22Rv1 (cell line): ENCODE data around the gene MEF2D.
A peak's percentile ranks its signal among the peaks of the same experiment; 100 is the strongest.

Experiments
- H3K27ac ChIP-seq: fragments of 450-650 bp; 2 replicates; pipeline ENCODE4 v1.5.1; 2017
- ZFX ChIP-seq: fragments of 450-650 bp; IDR thresholded peaks from 2 replicates; pipeline ENCODE4 v1.6.1; 2017; ENCODE audit warnings: antibody characterized with exemption, borderline replicate concordance
- TF ChIP-seq, protein P1 (sequence below): fragments of 450-650 bp; IDR thresholded peaks from 2 replicates; pipeline ENCODE4 v1.5.1; 2017; ENCODE audit warnings: mild to moderate bottlenecking

The MEF2D gene

DNA sequence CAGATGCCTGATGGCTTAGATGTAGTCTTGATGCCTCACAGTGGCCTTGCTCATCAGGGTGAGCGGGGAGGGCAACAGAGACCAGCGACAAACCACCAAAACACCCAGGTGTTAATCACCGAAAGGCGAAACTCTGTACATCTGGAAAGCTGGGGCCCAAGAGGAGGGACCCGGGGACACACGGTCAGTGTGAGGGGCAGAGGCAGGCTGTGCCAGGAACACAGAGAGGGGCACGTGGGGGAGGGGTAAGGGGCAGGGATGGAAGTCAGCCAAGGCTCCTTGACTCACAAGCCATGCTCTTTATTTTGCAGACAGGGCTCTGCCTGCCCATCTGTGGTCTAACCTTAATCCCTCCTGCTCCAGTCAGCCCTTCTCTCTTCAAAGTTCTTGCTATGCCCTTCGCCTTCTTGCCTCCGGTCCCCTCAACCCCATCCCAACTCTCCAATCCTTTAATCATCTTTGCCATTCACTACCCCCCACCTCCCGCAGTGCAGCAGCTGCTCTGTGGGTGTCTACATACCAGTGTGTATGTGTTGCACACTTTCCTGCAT lies 4.3 kb downstream of the MEF2D start:
- no peak overlapping the region for H3K27ac ChIP-seq
- TF ChIP-seq ZFX: no peak
- TF ChIP-seq, protein P1, sequence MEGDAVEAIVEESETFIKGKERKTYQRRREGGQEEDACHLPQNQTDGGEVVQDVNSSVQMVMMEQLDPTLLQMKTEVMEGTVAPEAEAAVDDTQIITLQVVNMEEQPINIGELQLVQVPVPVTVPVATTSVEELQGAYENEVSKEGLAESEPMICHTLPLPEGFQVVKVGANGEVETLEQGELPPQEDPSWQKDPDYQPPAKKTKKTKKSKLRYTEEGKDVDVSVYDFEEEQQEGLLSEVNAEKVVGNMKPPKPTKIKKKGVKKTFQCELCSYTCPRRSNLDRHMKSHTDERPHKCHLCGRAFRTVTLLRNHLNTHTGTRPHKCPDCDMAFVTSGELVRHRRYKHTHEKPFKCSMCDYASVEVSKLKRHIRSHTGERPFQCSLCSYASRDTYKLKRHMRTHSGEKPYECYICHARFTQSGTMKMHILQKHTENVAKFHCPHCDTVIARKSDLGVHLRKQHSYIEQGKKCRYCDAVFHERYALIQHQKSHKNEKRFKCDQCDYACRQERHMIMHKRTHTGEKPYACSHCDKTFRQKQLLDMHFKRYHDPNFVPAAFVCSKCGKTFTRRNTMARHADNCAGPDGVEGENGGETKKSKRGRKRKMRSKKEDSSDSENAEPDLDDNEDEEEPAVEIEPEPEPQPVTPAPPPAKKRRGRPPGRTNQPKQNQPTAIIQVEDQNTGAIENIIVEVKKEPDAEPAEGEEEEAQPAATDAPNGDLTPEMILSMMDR: no peak

DNA sequence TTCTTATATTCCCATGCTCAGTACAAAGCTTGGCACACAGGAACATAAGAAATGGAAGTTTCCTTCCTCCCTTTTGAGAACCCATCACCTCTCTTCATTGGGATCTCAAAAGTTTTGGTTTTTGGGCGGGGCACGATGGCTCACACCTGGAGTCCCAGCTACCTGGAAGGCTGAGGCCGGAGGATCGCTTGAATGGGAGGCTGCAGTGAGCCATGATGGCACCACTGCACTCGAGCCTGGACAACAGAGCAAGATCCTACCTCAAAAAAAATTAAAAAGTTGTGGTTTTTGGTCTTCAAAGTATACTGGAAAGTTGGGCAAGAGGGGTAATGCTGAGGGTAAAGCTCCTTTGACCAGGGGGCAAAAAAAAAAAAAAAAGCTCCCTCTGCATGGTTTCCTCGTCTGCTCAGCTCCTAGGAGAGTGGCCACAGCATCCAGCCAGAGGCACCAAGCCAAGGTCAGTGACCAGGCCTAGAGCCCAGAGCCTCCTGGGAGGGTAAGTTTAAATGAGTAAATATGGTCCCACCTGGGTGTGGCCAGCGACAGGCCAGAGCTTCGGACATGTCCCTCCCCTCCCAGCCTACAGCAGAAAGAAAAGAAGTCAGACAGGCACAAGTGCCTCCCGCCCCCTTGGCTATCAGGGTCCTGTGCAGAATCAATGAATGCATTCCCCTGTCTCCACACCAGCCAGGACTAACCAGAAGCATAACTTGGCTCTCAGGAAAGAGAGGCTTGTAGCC lies 5.0 kb downstream of the MEF2D start:
- no peak overlapping the region for H3K27ac ChIP-seq
- TF ChIP-seq, protein P1: no peak
- TF ChIP-seq ZFX: no peak

DNA sequence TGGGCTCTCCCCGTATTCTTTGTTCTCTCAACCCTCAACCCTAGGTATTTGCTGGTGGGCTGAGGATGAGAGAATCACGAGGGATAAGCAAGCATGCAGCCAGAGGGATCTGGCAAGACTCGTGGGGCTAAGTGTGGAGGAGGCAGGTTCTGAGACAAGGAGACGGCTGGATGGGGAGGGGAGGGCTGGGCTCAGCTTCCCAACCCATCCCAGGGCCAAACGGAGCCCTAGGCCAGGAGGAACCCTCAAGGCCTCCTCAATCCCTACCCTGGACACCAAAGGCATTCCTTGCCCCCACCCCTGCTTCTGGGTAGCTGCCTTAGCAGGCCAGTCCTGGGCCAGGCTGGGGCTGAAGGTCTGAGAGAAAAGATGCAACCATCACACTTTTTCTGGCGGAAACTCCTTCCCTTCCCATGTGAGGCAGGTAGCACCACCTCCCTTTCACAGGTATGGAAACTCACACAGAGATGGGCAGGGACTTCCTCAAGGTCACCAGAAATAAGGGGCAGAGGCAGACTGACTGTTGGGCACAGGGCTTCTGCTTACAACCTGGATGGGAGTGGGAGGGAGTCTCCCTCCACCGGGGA lies 6.2 kb downstream of the MEF2D start:
- TF ChIP-seq, protein P1: no peak
- no peak overlapping the region for H3K27ac ChIP-seq

DNA sequence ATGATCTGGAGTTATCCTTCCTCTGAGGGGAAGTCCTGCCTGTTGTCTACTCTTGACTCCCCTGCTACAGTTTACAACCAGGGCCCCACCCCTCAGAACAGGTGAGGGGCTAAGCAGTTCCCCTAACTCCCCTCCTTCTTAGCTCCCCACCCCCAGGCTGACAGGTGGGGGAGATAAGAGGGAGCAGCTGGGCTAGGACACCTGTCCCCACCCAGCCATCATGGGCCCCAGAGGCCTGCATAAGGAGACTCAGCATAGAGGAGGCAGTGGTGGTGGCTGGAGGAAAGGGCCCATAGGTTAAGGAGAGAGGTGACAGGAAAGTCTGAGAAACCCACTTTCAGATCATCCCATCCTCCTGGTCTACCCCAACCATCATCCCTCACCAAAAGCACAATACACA lies 6.8 kb downstream of the MEF2D start:
- no peak overlapping the region for H3K27ac ChIP-seq
- no peak for TF ChIP-seq ZFX
- TF ChIP-seq, protein P1: no peak

DNA sequence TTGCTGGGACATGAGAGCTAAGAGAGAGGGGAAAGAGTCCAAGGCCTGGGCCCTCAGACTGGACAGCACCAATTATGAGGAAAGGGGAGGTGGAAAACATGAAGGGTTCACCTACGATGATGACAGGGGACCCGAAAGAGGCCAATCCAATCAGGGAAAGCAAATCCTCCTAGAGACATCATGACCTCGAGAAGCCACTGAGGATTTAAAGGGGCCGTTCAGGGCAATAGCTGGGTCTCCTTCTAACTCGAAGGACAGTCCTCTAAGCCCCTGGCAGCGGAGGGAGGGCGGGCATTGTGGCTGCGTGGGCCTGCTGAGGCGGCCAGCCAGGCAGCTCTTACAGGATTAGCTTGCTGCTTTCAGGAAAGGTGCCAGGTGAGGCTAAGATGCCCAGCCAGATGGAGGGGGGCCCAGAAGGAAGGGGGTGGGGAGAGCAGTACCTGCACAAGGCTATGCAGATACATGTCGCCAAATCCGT lies 7.4 kb downstream of the MEF2D start:
- H3K27ac ChIP-seq: no peak overlapping the region

DNA sequence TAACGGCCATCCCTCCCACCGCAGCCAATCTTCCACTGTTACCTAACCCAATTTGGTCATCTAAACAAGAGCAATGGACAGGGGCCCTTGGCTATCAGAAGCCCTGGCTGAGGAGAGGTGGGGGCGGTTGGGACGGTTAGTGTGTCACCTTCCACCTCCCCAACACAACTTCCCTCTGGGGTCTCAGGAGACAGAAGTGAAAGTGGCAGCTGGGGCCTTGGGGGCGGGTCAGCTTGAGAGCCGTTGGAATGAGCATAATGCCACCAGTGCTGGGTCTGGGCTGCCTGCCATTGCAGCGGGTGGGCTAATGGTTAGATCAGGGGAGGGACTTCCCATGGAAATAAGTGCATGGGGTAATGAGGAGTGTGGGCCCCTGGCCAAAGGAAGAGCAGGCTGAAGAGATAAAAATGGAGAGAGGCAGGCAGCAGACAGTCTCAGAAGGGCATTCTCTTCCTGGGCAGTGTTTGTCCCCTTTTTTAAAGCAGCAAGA lies 7.9 kb downstream of the MEF2D start:
- no peak for TF ChIP-seq ZFX
- TF ChIP-seq, protein P1: no peak
- H3K27ac ChIP-seq: 0 out of 2 replicates have a peak overlapping the region, but pooled peaks have one; percentile 29

More for the DNA sequence above, 7.4 kb downstream of the MEF2D start:
- TF ChIP-seq ZFX: no peak
- TF ChIP-seq, protein P1: no peak

DNA sequence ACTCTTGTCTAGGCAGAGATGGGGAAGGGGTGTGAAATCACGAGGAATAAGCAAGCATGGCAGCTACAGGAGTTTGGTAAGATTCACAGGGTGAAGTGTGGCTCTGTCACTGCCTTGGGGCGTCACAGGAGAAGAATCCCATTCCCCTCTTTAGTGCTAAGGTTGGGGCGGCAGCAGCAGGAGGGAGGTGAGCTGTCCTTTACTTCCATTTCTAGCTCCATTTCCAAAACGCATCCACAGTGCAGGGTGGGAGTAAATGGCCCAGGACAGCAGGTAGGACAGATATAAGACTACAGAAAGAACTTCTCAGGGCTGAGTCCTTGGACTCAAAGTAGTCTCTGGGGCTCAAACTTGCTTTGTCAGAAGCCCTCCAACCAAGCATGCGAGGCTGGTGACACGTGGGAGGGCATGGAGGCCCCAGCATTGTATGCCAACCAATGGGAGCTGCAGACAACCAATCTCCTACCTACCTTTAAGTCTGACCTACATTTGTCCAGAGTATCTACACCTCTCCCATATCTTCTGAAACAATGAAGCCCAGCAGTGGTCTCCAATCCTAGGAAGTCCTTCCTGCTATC lies 8.5 kb downstream of the MEF2D start:
- H3K27ac ChIP-seq: 0 out of 2 replicates have a peak overlapping the region, but pooled peaks have one; percentile 29

More for the DNA sequence above, 8.5 kb downstream of the MEF2D start:
- TF ChIP-seq, protein P1: no peak
- no peak for TF ChIP-seq ZFX
